ENCODE data around the gene ASB15.

DNA sequence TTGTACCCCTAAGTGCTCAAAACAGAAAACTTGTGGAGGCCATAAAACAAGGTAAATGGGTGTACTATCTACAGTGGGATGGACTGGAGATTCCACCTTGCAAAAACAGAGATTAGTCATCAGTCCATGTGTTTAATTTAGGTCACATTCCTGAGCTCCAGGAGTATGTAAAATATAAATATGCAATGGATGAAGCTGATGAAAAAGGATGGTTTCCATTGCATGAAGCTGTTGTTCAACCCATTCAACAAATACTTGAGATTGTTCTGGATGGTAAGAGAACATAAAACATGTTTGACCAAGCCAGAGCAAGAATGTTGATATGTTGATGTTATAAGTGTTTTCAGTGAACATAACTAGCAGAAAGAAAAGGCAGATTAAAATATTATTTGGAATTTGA is 14.6 kb downstream of the ASB15 start:
- TF ChIP-seq GATA2 (IDR thresholded peaks at IDR 0.05; ENCODE audit: low read depth, low read length), result no peak
- TF ChIP-seq GATA3 (IDR thresholded peaks at IDR 0.05; ENCODE audit: low read depth, low read length), result no peak

Measured in SH-SY5Y (cell line).